ENCODE data around the gene NOS3. TPM values are rescaled to one million over a fixed set of nuclear protein-coding genes. Genes with fewer than 3 reads are reported as not detected.

NOS3 gene
- total and polyA plus RNA-seq, 2 experiments from 2014 or later: 2.6 to 6.1 TPM

DNA sequence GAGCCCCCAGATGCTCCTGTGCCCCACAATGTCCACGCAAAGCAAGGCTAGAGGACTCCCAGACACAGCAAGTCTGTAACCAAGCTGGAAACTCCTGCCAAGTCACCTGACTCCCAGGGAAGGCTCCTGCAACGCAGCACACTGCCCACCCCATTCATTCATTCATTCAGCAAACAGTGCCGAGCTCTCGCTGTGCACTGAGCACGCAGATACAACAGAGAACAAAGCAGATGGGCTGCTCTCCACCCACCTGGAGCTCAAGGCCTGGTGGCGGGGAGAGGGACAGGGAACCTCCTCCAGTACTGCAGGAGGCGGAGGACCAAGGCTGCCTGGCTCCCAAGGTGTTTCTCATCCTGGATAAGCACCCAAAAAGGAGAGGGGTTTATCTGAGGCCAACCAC lies 21.3 kb upstream of the NOS3 start (continued):
- TF ChIP-seq NANOG (IDR thresholded peaks at IDR 0.05; ENCODE audit: borderline replicate concordance) (no peak), JUNB (IDR thresholded peaks at IDR 0.05; ENCODE audit: unreplicated experiment) (no peak), ZNF114 (CRISPR knock-in tag; IDR thresholded peaks at IDR 0.05) (no peak)
- TF ChIP-seq, protein P1, sequence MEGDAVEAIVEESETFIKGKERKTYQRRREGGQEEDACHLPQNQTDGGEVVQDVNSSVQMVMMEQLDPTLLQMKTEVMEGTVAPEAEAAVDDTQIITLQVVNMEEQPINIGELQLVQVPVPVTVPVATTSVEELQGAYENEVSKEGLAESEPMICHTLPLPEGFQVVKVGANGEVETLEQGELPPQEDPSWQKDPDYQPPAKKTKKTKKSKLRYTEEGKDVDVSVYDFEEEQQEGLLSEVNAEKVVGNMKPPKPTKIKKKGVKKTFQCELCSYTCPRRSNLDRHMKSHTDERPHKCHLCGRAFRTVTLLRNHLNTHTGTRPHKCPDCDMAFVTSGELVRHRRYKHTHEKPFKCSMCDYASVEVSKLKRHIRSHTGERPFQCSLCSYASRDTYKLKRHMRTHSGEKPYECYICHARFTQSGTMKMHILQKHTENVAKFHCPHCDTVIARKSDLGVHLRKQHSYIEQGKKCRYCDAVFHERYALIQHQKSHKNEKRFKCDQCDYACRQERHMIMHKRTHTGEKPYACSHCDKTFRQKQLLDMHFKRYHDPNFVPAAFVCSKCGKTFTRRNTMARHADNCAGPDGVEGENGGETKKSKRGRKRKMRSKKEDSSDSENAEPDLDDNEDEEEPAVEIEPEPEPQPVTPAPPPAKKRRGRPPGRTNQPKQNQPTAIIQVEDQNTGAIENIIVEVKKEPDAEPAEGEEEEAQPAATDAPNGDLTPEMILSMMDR (conservative IDR thresholded peaks at IDR 0.05; ENCODE audit: low read depth in 2 of 2): no peak
- TF ChIP-seq, protein P2, sequence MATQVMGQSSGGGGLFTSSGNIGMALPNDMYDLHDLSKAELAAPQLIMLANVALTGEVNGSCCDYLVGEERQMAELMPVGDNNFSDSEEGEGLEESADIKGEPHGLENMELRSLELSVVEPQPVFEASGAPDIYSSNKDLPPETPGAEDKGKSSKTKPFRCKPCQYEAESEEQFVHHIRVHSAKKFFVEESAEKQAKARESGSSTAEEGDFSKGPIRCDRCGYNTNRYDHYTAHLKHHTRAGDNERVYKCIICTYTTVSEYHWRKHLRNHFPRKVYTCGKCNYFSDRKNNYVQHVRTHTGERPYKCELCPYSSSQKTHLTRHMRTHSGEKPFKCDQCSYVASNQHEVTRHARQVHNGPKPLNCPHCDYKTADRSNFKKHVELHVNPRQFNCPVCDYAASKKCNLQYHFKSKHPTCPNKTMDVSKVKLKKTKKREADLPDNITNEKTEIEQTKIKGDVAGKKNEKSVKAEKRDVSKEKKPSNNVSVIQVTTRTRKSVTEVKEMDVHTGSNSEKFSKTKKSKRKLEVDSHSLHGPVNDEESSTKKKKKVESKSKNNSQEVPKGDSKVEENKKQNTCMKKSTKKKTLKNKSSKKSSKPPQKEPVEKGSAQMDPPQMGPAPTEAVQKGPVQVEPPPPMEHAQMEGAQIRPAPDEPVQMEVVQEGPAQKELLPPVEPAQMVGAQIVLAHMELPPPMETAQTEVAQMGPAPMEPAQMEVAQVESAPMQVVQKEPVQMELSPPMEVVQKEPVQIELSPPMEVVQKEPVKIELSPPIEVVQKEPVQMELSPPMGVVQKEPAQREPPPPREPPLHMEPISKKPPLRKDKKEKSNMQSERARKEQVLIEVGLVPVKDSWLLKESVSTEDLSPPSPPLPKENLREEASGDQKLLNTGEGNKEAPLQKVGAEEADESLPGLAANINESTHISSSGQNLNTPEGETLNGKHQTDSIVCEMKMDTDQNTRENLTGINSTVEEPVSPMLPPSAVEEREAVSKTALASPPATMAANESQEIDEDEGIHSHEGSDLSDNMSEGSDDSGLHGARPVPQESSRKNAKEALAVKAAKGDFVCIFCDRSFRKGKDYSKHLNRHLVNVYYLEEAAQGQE (IDR thresholded peaks at IDR 0.05; ENCODE audit: unreplicated experiment): no peak

DNA sequence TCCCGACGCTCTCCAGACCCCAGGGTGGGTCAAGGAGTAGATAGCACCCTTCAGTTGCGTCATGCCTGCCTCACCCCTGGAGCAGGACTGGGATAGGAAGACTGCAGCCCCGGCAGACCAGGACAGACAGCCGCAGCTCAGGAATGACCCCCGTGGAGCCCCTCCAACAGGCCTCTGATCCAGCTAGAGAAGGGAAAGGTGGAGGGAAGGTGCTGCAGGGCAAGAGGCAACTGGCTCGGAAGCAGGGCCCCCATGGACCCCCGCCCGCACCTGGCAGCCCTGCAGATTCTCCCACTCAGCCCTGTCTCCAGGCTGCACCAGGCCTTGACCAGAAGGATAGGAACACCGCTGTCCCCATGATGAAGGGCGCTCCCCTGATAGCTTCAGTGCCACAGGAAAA lies 20.4 kb upstream of the NOS3 start:
- no peak for DNase-seq (ENCODE audit: low spot score)
- H3K27ac ChIP-seq (ENCODE audit: low read depth): no peak overlapping the region
- no peak overlapping the region for H2AFZ ChIP-seq
- H3K36me3 ChIP-seq (ENCODE audit: insufficient read depth): no peaks in the 10 kb centered on the region
- no peak overlapping the region for H3K4me3 Mint-ChIP-seq
- no peaks in the 10 kb centered on the region for H4K20me1 ChIP-seq (replicated peaks; ENCODE audit: insufficient read depth)
- H3K27me3 ChIP-seq (ENCODE audit: insufficient read depth): peaks cover 10% of the 10 kb centered on the region
- peaks cover 20% of the 10 kb centered on the region for H3K4me1 ChIP-seq (ENCODE audit: insufficient read depth)
- no peak overlapping the region for H3K4me3 ChIP-seq
- peaks cover 23% of the 10 kb centered on the region for H3K27me3 Mint-ChIP-seq (ENCODE audit: insufficient read depth, low read depth, poor library complexity)
- no peaks in the 10 kb centered on the region for H3K9me3 Mint-ChIP-seq
- no peaks in the 10 kb centered on the region for H3K79me2 ChIP-seq (replicated peaks; ENCODE audit: insufficient read depth)
- no peaks in the 10 kb centered on the region for H3K9me2 ChIP-seq (ENCODE audit: insufficient read depth)
- H3K27ac Mint-ChIP-seq: peak overlapping the region; percentile 67; the same call in 1 of the 2 replicates
- H3F3A ChIP-seq (replicated peaks; ENCODE audit: low read depth): no peaks in the 10 kb centered on the region
- peaks cover 39% of the 10 kb centered on the region for H3K4me1 Mint-ChIP-seq
- no peaks in the 10 kb centered on the region for H3K36me3 Mint-ChIP-seq (ENCODE audit: low read depth)
- no peak for ATAC-seq
- H3K4me2 ChIP-seq: no peak overlapping the region
- TF ChIP-seq JUNB (IDR thresholded peaks at IDR 0.05; ENCODE audit: unreplicated experiment) (no peak), CREB1 (CRISPR knock-in tag; IDR thresholded peaks at IDR 0.05; ENCODE audit: low read depth) (no peak), EZH2phosphoT487 (IDR thresholded peaks at IDR 0.05; ENCODE audit: unreplicated experiment) (no peak), ZNF114 (CRISPR knock-in tag; IDR thresholded peaks at IDR 0.05) (no peak), EZH2 (IDR thresholded peaks at IDR 0.05; ENCODE audit: low read depth, unreplicated experiment) (no peak)
- TF ChIP-seq, protein P3, sequence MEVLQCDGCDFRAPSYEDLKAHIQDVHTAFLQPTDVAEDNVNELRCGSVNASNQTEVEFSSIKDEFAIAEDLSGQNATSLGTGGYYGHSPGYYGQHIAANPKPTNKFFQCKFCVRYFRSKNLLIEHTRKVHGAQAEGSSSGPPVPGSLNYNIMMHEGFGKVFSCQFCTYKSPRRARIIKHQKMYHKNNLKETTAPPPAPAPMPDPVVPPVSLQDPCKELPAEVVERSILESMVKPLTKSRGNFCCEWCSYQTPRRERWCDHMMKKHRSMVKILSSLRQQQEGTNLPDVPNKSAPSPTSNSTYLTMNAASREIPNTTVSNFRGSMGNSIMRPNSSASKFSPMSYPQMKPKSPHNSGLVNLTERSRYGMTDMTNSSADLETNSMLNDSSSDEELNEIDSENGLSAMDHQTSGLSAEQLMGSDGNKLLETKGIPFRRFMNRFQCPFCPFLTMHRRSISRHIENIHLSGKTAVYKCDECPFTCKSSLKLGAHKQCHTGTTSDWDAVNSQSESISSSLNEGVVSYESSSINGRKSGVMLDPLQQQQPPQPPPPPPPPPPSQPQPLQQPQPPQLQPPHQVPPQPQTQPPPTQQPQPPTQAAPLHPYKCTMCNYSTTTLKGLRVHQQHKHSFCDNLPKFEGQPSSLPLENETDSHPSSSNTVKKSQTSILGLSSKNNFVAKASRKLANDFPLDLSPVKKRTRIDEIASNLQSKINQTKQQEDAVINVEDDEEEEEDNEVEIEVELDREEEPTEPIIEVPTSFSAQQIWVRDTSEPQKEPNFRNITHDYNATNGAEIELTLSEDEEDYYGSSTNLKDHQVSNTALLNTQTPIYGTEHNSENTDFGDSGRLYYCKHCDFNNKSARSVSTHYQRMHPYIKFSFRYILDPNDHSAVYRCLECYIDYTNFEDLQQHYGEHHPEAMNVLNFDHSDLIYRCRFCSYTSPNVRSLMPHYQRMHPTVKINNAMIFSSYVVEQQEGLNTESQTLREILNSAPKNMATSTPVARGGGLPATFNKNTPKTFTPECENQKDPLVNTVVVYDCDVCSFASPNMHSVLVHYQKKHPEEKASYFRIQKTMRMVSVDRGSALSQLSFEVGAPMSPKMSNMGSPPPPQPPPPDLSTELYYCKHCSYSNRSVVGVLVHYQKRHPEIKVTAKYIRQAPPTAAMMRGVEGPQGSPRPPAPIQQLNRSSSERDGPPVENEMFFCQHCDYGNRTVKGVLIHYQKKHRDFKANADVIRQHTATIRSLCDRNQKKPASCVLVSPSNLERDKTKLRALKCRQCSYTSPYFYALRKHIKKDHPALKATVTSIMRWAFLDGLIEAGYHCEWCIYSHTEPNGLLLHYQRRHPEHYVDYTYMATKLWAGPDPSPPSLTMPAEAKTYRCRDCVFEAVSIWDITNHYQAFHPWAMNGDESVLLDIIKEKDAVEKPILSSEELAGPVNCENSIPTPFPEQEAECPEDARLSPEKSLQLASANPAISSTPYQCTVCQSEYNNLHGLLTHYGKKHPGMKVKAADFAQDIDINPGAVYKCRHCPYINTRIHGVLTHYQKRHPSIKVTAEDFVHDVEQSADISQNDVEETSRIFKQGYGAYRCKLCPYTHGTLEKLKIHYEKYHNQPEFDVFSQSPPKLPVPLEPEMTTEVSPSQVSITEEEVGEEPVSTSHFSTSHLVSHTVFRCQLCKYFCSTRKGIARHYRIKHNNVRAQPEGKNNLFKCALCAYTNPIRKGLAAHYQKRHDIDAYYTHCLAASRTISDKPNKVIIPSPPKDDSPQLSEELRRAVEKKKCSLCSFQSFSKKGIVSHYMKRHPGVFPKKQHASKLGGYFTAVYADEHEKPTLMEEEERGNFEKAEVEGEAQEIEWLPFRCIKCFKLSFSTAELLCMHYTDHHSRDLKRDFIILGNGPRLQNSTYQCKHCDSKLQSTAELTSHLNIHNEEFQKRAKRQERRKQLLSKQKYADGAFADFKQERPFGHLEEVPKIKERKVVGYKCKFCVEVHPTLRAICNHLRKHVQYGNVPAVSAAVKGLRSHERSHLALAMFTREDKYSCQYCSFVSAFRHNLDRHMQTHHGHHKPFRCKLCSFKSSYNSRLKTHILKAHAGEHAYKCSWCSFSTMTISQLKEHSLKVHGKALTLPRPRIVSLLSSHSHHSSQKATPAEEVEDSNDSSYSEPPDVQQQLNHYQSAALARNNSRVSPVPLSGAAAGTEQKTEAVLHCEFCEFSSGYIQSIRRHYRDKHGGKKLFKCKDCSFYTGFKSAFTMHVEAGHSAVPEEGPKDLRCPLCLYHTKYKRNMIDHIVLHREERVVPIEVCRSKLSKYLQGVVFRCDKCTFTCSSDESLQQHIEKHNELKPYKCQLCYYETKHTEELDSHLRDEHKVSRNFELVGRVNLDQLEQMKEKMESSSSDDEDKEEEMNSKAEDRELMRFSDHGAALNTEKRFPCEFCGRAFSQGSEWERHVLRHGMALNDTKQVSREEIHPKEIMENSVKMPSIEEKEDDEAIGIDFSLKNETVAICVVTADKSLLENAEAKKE (CRISPR knock-in tag; IDR thresholded peaks at IDR 0.05): no peak
- TF ChIP-seq, protein P4, sequence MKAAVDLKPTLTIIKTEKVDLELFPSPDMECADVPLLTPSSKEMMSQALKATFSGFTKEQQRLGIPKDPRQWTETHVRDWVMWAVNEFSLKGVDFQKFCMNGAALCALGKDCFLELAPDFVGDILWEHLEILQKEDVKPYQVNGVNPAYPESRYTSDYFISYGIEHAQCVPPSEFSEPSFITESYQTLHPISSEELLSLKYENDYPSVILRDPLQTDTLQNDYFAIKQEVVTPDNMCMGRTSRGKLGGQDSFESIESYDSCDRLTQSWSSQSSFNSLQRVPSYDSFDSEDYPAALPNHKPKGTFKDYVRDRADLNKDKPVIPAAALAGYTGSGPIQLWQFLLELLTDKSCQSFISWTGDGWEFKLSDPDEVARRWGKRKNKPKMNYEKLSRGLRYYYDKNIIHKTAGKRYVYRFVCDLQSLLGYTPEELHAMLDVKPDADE (IDR thresholded peaks at IDR 0.05): no peak
- TF ChIP-seq, protein P1 (conservative IDR thresholded peaks at IDR 0.05; ENCODE audit: low read depth in 2 of 2): no peak

Data from GM23338 (cell line).